K562 (cell line): ENCODE results near the gene LIN9. TPM values are rescaled to one million over a fixed set of nuclear protein-coding genes. Genes with fewer than 3 reads are reported as not detected.
A peak's percentile ranks its signal among the peaks of the same experiment; 100 is the strongest.

Experiments used
- ASH1L ChIP-seq: fragments of 450-650 bp; IDR thresholded peaks from 2 replicates; pipeline ENCODE4 v1.6.1; 2018; ENCODE audit warnings: borderline replicate concordance, mild to moderate bottlenecking, low read depth; ENCODE audit not compliant: partially characterized antibody
- BCL6 ChIP-seq: fragments of 250-450 bp; sonication (Bioruptor Pico); IDR thresholded peaks from 2 replicates; pipeline ENCODE4 v1.4.0; 2020
- MYNN ChIP-seq, 2 experiments: sonication (generic); formaldehyde crosslinking in 1 of 2; IDR thresholded peaks; 2 replicates each; pipeline versions ENCODE4 v1.5.0 to v1.6.1; 2016 to 2020; ENCODE audit warnings: antibody characterized with exemption in 1 of 2, missing genetic modification reagents in 1 of 2
- POLR3G ChIP-seq: IDR thresholded peaks from 2 replicates; pipeline ENCODE4 v1.6.1; 2011; ENCODE audit not compliant: insufficient read length, insufficient replicate concordance; ENCODE audit errors: extremely low read depth
- POU5F1 ChIP-seq: fragments of 150-350 bp; IDR thresholded peaks from 2 replicates; pipeline ENCODE4 v1.6.1; 2014; ENCODE audit warnings: borderline replicate concordance, low read length, low read depth, mild to moderate bottlenecking; ENCODE audit not compliant: partially characterized antibody
- RBM22 ChIP-seq: fragments of 200-400 bp; formaldehyde crosslinking; IDR thresholded peaks from 2 replicates; pipeline ENCODE4 v1.6.1; 2018; ENCODE audit warnings: low read length, low read depth; ENCODE audit not compliant: poor library complexity, severe bottlenecking
- SNIP1 ChIP-seq: fragments of 450-650 bp; IDR thresholded peaks from 2 replicates; pipeline ENCODE4 v1.7.1; 2017; ENCODE audit warnings: low read depth, mild to moderate bottlenecking
- ZKSCAN3 ChIP-seq: fragments of 250-450 bp; sonication (Bioruptor Pico); IDR thresholded peaks from 2 replicates; pipeline ENCODE4 v1.4.0; 2020
- ZNF239 ChIP-seq: fragments of 250-450 bp; sonication (Bioruptor Pico); IDR thresholded peaks from 2 replicates; pipeline ENCODE4 v1.4.0; 2020; ENCODE audit warnings: mild to moderate bottlenecking
- polyA plus RNA-seq, 8 experiments: library from polyadenylated mRNA; depleted of rRNA in 4 of 8; stranded (reverse) in 5 of 8; unstranded in 3 of 8; fragments of >200 nt; fragmentation: Nextera tagmentation in 2 of 8; fragmentation: Illumina TruSeq in 1 of 8; extraction: Ambion mirVana in 2 of 8; extraction: Trizol in 1 of 8; gene quantifications; 2 replicates each; pipeline versions ENCODE4 v1.2.1 to v1.2.3, GENCODE V29; 2011 to 2014; ENCODE audit warnings: inconsistent platforms in 1 of 8, missing spikeins in 1 of 8
- total RNA-seq, 7 experiments: library from RNA; depleted of rRNA in 6 of 7; stranded (reverse); fragments of >200 nt in 6 of 7; fragmentation: Illumina TruSeq in 2 of 7; extraction: Trizol in 2 of 7; gene quantifications; 2 replicates each; pipeline versions ENCODE4 v1.2.1 to v1.2.3, GENCODE V29; 2011 to 2021; ENCODE audit warnings: low replicate concordance in 1 of 7
- TF ChIP-seq, protein P1 (sequence below): fragments of 450-650 bp; IDR thresholded peaks from 2 replicates; pipeline ENCODE4 v1.6.1; 2017; ENCODE audit warnings: antibody characterized with exemption, mild to moderate bottlenecking
- TF ChIP-seq, protein P2 (sequence below): fragments of 250-450 bp; sonication (Bioruptor Pico); IDR thresholded peaks from 2 replicates; pipeline ENCODE4 v1.8.0; 2022; ENCODE audit warnings: moderate library complexity, mild to moderate bottlenecking, inconsistent platforms
- TF ChIP-seq, protein P3 (sequence below): fragments of 200-400 bp; formaldehyde crosslinking; IDR thresholded peaks from 2 replicates; pipeline ENCODE4 v1.6.1; 2017; ENCODE audit warnings: mild to moderate bottlenecking, low read depth, low read length, moderate library complexity
- TF ChIP-seq, protein P4 (sequence below): fragments of 200-800 bp; sonication (Bioruptor generic); IDR thresholded peaks from 2 replicates; pipeline ENCODE4 v1.6.1; 2017; ENCODE audit warnings: missing genetic modification characterization, missing compliant biosample characterization
- TF ChIP-seq, protein P5 (sequence below): fragments of 250-450 bp; sonication (Bioruptor Pico); IDR thresholded peaks from 2 replicates; pipeline ENCODE4 v1.5.0; 2021; ENCODE audit warnings: mild to moderate bottlenecking, borderline replicate concordance

The LIN9 gene
- total and polyA plus RNA-seq, 9 of the 15 experiments (the other 6 are each of a cell fraction or from before 2014, with no cell fraction given), result 18.8 to 33.0 (median 25.5) TPM

DNA sequence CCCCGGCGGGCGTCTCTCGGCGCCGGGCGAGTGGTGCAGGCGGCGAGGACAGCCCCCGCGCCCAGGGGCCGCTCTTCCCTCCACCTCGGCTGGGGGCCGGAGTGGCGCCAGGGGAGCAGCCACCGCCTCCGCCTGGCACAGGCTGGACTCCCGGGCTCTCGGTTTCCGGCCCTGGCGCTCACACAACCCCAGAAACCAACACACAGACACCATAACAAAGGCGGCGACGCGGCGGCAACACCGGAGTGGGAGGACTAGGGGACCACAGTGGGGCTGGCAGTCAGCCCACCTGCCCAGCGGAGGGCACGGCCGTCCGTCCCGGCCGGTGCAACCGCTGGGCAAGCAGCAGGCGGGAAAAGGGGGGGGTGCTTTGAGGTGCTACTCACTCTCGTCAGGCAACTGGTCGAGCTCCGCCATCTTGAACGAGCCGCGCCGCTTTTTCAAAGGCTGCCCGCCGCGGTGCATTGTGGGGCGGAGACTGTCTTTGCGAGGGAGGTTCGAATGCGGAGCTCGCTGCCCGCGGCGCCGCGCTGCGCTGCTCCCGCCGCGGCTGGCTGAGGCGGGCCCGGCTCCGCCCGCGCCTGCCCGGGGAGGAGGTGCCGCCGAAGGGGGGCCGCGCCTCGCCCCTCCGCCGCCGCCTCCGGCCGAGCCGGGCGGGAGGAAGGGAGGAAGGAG is at the start of gene LIN9 (continued):
- TF ChIP-seq BCL6 (CRISPR knock-in tag) (no peak), ZNF239 (CRISPR knock-in tag) (no peak), ZKSCAN3 (CRISPR knock-in tag) (no peak), ASH1L (no peak), POU5F1 (no peak), MYNN (IDR thresholded peaks at IDR 0.05) (no peak; the same call in 1 of the 2 replicates), MYNN (CRISPR knock-in tag; IDR thresholded peaks at IDR 0.05) (no peak), POLR3G (no peak), RBM22 (peak; percentile 39), SNIP1 (no peak)
- TF ChIP-seq, protein P1, sequence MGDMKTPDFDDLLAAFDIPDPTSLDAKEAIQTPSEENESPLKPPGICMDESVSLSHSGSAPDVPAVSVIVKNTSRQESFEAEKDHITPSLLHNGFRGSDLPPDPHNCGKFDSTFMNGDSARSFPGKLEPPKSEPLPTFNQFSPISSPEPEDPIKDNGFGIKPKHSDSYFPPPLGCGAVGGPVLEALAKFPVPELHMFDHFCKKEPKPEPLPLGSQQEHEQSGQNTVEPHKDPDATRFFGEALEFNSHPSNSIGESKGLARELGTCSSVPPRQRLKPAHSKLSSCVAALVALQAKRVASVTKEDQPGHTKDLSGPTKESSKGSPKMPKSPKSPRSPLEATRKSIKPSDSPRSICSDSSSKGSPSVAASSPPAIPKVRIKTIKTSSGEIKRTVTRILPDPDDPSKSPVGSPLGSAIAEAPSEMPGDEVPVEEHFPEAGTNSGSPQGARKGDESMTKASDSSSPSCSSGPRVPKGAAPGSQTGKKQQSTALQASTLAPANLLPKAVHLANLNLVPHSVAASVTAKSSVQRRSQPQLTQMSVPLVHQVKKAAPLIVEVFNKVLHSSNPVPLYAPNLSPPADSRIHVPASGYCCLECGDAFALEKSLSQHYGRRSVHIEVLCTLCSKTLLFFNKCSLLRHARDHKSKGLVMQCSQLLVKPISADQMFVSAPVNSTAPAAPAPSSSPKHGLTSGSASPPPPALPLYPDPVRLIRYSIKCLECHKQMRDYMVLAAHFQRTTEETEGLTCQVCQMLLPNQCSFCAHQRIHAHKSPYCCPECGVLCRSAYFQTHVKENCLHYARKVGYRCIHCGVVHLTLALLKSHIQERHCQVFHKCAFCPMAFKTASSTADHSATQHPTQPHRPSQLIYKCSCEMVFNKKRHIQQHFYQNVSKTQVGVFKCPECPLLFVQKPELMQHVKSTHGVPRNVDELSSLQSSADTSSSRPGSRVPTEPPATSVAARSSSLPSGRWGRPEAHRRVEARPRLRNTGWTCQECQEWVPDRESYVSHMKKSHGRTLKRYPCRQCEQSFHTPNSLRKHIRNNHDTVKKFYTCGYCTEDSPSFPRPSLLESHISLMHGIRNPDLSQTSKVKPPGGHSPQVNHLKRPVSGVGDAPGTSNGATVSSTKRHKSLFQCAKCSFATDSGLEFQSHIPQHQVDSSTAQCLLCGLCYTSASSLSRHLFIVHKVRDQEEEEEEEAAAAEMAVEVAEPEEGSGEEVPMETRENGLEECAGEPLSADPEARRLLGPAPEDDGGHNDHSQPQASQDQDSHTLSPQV, result peak; percentile 69; the same call in 1 of the 2 replicates
- TF ChIP-seq, protein P2, sequence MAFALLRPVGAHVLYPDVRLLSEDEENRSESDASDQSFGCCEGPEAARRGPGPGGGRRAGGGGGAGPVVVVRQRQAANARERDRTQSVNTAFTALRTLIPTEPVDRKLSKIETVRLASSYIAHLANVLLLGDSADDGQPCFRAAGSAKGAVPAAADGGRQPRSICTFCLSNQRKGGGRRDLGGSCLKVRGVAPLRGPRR (CRISPR knock-in tag), result no peak
- TF ChIP-seq, protein P3, sequence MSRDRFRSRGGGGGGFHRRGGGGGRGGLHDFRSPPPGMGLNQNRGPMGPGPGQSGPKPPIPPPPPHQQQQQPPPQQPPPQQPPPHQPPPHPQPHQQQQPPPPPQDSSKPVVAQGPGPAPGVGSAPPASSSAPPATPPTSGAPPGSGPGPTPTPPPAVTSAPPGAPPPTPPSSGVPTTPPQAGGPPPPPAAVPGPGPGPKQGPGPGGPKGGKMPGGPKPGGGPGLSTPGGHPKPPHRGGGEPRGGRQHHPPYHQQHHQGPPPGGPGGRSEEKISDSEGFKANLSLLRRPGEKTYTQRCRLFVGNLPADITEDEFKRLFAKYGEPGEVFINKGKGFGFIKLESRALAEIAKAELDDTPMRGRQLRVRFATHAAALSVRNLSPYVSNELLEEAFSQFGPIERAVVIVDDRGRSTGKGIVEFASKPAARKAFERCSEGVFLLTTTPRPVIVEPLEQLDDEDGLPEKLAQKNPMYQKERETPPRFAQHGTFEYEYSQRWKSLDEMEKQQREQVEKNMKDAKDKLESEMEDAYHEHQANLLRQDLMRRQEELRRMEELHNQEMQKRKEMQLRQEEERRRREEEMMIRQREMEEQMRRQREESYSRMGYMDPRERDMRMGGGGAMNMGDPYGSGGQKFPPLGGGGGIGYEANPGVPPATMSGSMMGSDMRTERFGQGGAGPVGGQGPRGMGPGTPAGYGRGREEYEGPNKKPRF, result no peak
- TF ChIP-seq, protein P4, sequence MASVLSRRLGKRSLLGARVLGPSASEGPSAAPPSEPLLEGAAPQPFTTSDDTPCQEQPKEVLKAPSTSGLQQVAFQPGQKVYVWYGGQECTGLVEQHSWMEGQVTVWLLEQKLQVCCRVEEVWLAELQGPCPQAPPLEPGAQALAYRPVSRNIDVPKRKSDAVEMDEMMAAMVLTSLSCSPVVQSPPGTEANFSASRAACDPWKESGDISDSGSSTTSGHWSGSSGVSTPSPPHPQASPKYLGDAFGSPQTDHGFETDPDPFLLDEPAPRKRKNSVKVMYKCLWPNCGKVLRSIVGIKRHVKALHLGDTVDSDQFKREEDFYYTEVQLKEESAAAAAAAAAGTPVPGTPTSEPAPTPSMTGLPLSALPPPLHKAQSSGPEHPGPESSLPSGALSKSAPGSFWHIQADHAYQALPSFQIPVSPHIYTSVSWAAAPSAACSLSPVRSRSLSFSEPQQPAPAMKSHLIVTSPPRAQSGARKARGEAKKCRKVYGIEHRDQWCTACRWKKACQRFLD (CRISPR knock-in tag), result peak; percentile 67; the same call in 1 of the 2 replicates
- TF ChIP-seq, protein P5, sequence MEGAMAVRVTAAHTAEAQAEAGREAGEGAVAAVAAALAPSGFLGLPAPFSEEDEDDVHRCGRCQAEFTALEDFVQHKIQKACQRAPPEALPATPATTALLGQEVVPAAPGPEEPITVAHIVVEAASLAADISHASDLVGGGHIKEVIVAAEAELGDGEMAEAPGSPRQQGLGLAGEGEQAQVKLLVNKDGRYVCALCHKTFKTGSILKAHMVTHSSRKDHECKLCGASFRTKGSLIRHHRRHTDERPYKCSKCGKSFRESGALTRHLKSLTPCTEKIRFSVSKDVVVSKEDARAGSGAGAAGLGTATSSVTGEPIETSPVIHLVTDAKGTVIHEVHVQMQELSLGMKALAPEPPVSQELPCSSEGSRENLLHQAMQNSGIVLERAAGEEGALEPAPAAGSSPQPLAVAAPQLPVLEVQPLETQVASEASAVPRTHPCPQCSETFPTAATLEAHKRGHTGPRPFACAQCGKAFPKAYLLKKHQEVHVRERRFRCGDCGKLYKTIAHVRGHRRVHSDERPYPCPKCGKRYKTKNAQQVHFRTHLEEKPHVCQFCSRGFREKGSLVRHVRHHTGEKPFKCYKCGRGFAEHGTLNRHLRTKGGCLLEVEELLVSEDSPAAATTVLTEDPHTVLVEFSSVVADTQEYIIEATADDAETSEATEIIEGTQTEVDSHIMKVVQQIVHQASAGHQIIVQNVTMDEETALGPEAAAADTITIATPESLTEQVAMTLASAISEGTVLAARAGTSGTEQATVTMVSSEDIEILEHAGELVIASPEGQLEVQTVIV (CRISPR knock-in tag), result peak; percentile 8; the same call in 1 of the 2 replicates
